PC-9 (cell line): Measurements from ENCODE around the gene CDH22.

Experiments used
- CTCF ChIP-seq: fragments of 200-600 bp; sonication (generic); conservative IDR thresholded peaks from 2 replicates; pipeline ENCODE4 v1.6.1; 2017; ENCODE audit warnings: mixed run types, antibody characterized with exemption, mild to moderate bottlenecking, moderate library complexity
- EZH2 ChIP-seq: fragments of 200-600 bp; sonication (generic); IDR thresholded peaks from 2 replicates; pipeline ENCODE4 v1.8.0; 2017; ENCODE audit warnings: antibody characterized with exemption, low read depth

- TF ChIP-seq CTCF: no peak
- TF ChIP-seq EZH2: no peak
These were observed 74.6 kb downstream of the CDH22 start for GRCh38 chr20:46233701-46234100.
